HCT116 (cell line): ENCODE data around the gene PNLDC1. TPM values are rescaled to one million over a fixed set of nuclear protein-coding genes. Genes with fewer than 3 reads are reported as not detected.

ENCODE experiments used
- ATAC-seq: fragments of 200-7000 bp; cut with Tn5 transposase; 2 replicates; pipeline ENCODE4 v1.9.1; 2020; ENCODE audit warnings: mild to moderate bottlenecking, moderate library complexity
- BruUV-seq: library from RNA; stranded (reverse); fragments of 400-500 nt; replicated peaks from 2 replicates; lab custom pipeline; 2021; lab: Mats Ljungman, UMichigan
- CTCF ChIA-PET: fragments of 300-600 bp; sonication (Branson Sonifier 250); formaldehyde crosslinking; loops from one replicate; lab custom pipeline; 2021; ENCODE audit warnings: antibody characterized with exemption; lab: Charles Lee
- POLR2A ChIA-PET: fragments of 300-600, 350-600 bp; sonication (Branson Sonifier 250); formaldehyde crosslinking; loops from one replicate; lab custom pipeline; 2021; ENCODE audit warnings: antibody characterized with exemption; lab: Charles Lee
- RAD21 ChIA-PET, 2 experiments: fragments of 300-600 bp; sonication (Branson Sonifier 250); formaldehyde crosslinking; loops; one replicate each; lab custom pipeline; 2023; ENCODE audit warnings: low total read pairs in 2 of 2; ENCODE audit not compliant: uncharacterized antibody in 2 of 2, unreplicated experiment in 2 of 2, low non-redundant PET in 1 of 2; lab: Charles Lee
- DNase-seq: peaks from one replicate; pipeline ENCODE4 v3.0.0-alpha.2; 2010; ENCODE audit warnings: low read depth, low spot score
- H2AFZ ChIP-seq: fragments of 200-600 bp; shearing (Covaris generic), sonication (generic); 2 replicates; pipeline ENCODE4 v1.6.1; 2017; ENCODE audit warnings: low read depth, mixed run types, mixed read lengths, antibody characterized with exemption, low read length; ENCODE audit not compliant: poor library complexity, severe bottlenecking
- H3K27ac ChIP-seq: 2 replicates; pipeline ENCODE4 v1.5.1; 2012; ENCODE audit warnings: low read depth, low read length
- H3K27me3 ChIP-seq: fragments of 200-600 bp; sonication (generic); 2 replicates; pipeline ENCODE4 v1.6.1; 2016; ENCODE audit warnings: mixed run types, low read length, mixed read lengths; ENCODE audit not compliant: insufficient read depth
- H3K36me3 ChIP-seq, 2 experiments: fragments of 200-500 bp in 1 of 2; fragments of 200-600 bp in 1 of 2; sonication (Bioruptor generic) in 1 of 2; sonication (generic) in 1 of 2; 2 replicates each; pipeline versions ENCODE4 v1.5.1 to v1.6.1; 2014 to 2016; ENCODE audit warnings: low read length in 2 of 2, inconsistent platforms in 1 of 2, mixed read lengths in 1 of 2, mixed run types in 1 of 2; ENCODE audit not compliant: insufficient read depth in 2 of 2, control insufficient read depth in 1 of 2
- H3K4me1 ChIP-seq, 2 experiments: fragments of 200-600 bp in 1 of 2; sonication (generic) in 1 of 2; 2 replicates each; pipeline versions ENCODE4 v1.5.1 to v1.6.1; 2012 to 2017; ENCODE audit warnings: low read length in 2 of 2, inconsistent platforms in 1 of 2, mild to moderate bottlenecking in 1 of 2, mixed read lengths in 1 of 2, mixed run types in 1 of 2, moderate library complexity in 1 of 2; ENCODE audit not compliant: insufficient read depth in 2 of 2, control insufficient read depth in 1 of 2
- H3K4me2 ChIP-seq: fragments of 200-600 bp; sonication (generic); 2 replicates; pipeline ENCODE4 v1.6.1; 2017; ENCODE audit warnings: mixed run types, low read length, mixed read lengths
- H3K4me3 ChIP-seq, 2 experiments: fragments of 200-600 bp in 1 of 2; sonication (generic) in 1 of 2; replicated peaks in 1 of 2; 2 replicates each; pipeline ENCODE4 v1.5.1; 2011 to 2016; ENCODE audit warnings: low read length in 2 of 2, control low read depth in 1 of 2, low read depth in 1 of 2, mild to moderate bottlenecking in 1 of 2, mixed read lengths in 1 of 2, mixed run types in 1 of 2
- H3K79me2 ChIP-seq: fragments of 200-600 bp; sonication (generic); 2 replicates; pipeline ENCODE4 v1.6.1; 2017; ENCODE audit warnings: mild to moderate bottlenecking, mixed run types, low read length, moderate library complexity, mixed read lengths; ENCODE audit not compliant: insufficient read depth
- H3K9ac ChIP-seq: fragments of 200-600 bp; sonication (generic); 2 replicates; pipeline ENCODE4 v1.6.1; 2016; ENCODE audit warnings: low read length, mixed read lengths
- H3K9me2 ChIP-seq: fragments of 200-600 bp; sonication (generic), shearing (Covaris generic); 2 replicates; pipeline ENCODE4 v1.6.1; 2017; ENCODE audit warnings: mixed run types, mild to moderate bottlenecking, moderate library complexity; ENCODE audit not compliant: insufficient read depth
- H3K9me3 ChIP-seq, 2 experiments: fragments of 200-500 bp in 1 of 2; fragments of 200-600 bp in 1 of 2; sonication (Bioruptor generic) in 1 of 2; sonication (generic) in 1 of 2; 2 replicates each; pipeline ENCODE4 v1.6.1; 2014 to 2017; ENCODE audit warnings: low read length in 2 of 2, mixed read lengths in 2 of 2, inconsistent platforms in 1 of 2, low read depth in 1 of 2, mild to moderate bottlenecking in 1 of 2, mixed run types in 1 of 2, moderate library complexity in 1 of 2; ENCODE audit not compliant: control insufficient read depth in 1 of 2, insufficient read depth in 1 of 2
- H4K20me1 ChIP-seq: fragments of 200-600 bp; sonication (generic), shearing (Covaris generic); 2 replicates; pipeline ENCODE4 v1.6.1; 2017; ENCODE audit warnings: mixed run types, mild to moderate bottlenecking, moderate library complexity; ENCODE audit not compliant: insufficient read depth
- CEBPB ChIP-seq: IDR thresholded peaks from 2 replicates; pipeline ENCODE4 v1.6.1; 2012; ENCODE audit warnings: low read depth
- EZH2phosphoT487 ChIP-seq: fragments of 200-600 bp; IDR thresholded peaks from 2 replicates; pipeline ENCODE4 v1.6.1; 2018; ENCODE audit warnings: antibody characterized with exemption, borderline replicate concordance
- POLR2A ChIP-seq: IDR thresholded peaks from 2 replicates; pipeline ENCODE4 v1.7.0; 2011; ENCODE audit warnings: borderline replicate concordance; ENCODE audit not compliant: insufficient read depth, insufficient read length; ENCODE audit errors: extremely low read depth
- SP1 ChIP-seq: IDR thresholded peaks from 2 replicates; pipeline ENCODE4 v1.6.1; 2012; ENCODE audit warnings: low read depth
- SRF ChIP-seq: IDR thresholded peaks from 2 replicates; pipeline ENCODE4 v1.6.1; 2012; ENCODE audit warnings: low read depth
- YY1 ChIP-seq: IDR thresholded peaks from 2 replicates; pipeline ENCODE4 v1.6.1; 2011; ENCODE audit warnings: low read length, low read depth, moderate library complexity, mild to moderate bottlenecking; ENCODE audit not compliant: insufficient replicate concordance; ENCODE audit errors: extremely low read depth
- ZFX ChIP-seq: fragments of 450-650 bp; IDR thresholded peaks from 2 replicates; pipeline ENCODE4 v1.6.1; 2017
- ZNF274 ChIP-seq: fragments of 200-500 bp; sonication (Bioruptor generic); IDR thresholded peaks from 2 replicates; pipeline ENCODE4 v1.6.1; 2014; ENCODE audit warnings: mild to moderate bottlenecking, low read depth, low read length, inconsistent platforms
- intact Hi-C: fragments of 100-400 bp; cut with micrococcal nuclease; formaldehyde crosslinking; loops from 2 replicates; pipeline ENCODE4 v1.10.0; 2022
- total RNA-seq: library from RNA; stranded (reverse); gene quantifications from one replicate; pipeline ENCODE4 v1.2.1, GENCODE V29; 2021; ENCODE audit not compliant: unreplicated experiment
- TF ChIP-seq, protein P1 (sequence below): IDR thresholded peaks from 2 replicates; pipeline ENCODE4 v1.6.1; 2012
- TF ChIP-seq, protein P2 (sequence below): IDR thresholded peaks from 2 replicates; pipeline ENCODE4 v1.6.1; 2012; ENCODE audit warnings: low read depth
- TF ChIP-seq, protein P3 (sequence below): IDR thresholded peaks from 2 replicates; pipeline ENCODE4 v1.6.1; 2012

The PNLDC1 gene
- total RNA-seq, 1 experiment from 2014 or later, result 0.37 TPM

DNA sequence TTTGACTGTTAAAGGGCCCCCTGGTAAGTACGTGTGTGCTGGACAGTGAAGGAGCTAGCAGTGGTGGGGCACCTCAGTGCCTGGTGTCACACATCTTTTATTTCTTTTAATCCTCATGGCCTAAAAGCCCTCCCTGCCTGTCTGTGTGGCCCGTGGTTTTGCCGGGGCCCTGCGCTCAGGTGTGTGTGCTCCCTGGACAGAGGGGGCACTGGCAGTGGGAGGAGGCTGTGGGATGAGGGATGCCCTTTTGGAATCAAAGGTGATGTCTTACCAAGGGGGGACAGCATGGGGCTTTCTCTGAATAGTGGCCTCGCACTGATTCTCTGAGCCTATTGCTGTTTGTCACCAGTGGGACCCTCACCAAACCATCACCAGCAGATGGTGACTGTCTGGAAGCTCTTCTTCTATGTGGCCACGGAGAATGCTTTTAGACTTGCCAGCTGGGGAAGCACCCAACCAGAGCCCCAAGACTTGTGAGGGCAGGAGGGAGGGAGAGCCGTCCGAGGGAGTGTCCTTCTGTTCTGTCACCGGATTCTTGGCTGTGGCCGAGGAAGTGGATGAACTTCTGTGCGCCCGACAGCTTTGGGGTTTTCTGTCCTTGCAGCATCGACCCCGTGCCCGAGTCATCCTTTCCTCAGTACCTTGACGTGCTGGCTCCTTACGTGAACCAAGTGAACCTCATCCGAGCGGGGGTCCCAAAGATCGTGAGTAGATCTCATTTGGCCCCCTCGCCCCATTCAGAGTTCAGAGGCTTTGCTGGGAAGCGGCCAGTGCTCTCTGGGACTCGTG is 18.1 kb downstream of the PNLDC1 start:
- H3K79me2 ChIP-seq, result no peaks in the 10 kb centered on the region
- H3K4me1 ChIP-seq, result no peaks in the 10 kb centered on the region
- H3K36me3 ChIP-seq, result no peaks in the 10 kb centered on the region
- no peak for TF ChIP-seq ZFX
- no peak for TF ChIP-seq POLR2A
- TF ChIP-seq SP1, result no peak
- H3K27ac ChIP-seq, result no peak overlapping the region
- H3K9me3 ChIP-seq, result no peaks in the 10 kb centered on the region
- ChIA-PET POLR2A (no interaction called here), RAD21 (no interaction called here), CTCF (no interaction called here)
- no peak overlapping the region for H2AFZ ChIP-seq
- no TSS peak for BruUV-seq
- DNase-seq (no peak), ATAC-seq (no peak)
- no peak overlapping the region for H3K4me3 ChIP-seq
- no peaks in the 10 kb centered on the region for H3K27me3 ChIP-seq
- no peaks in the 10 kb centered on the region for H4K20me1 ChIP-seq
- intact Hi-C loops, result no loop called here
- H3K9ac ChIP-seq, result no peak overlapping the region
- no peaks in the 10 kb centered on the region for H3K9me2 ChIP-seq
- H3K4me2 ChIP-seq, result no peak overlapping the region

DNA sequence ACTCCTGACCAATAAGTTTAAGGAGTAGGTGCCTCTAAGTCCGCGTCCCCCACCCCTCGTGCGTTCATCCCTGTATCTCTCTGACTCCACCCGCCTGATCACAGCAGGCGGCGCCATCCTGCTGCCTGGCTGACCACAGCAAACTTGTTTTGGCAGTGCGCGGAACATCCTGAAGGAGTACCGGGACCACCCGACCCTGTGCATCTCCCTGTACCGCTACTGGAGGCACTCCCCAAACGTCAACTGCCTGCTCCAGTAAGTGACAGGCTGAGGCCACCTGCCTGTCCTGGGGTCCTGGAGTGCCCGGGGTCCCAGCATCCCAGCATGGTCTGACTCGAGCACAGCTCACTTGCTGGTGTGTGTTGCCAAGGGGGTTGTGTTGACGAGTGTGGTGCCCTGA is 19.0 kb downstream of the PNLDC1 start:
- Histone ChIP-seq H3K4me1 (no peaks in the 10 kb centered on the region), H3K4me2 (no peak overlapping the region), H3K79me2 (no peaks in the 10 kb centered on the region), H3K4me3 (no peak overlapping the region), H3K9ac (no peak overlapping the region), H3K27ac (no peak overlapping the region), H2AFZ (no peak overlapping the region), H4K20me1 (no peaks in the 10 kb centered on the region), H3K27me3 (no peaks in the 10 kb centered on the region), H3K9me3 (no peaks in the 10 kb centered on the region), H3K9me2 (no peaks in the 10 kb centered on the region), H3K36me3 (no peaks in the 10 kb centered on the region)
- ATAC-seq (no peak), DNase-seq (no peak)
- ChIA-PET POLR2A (no interaction called here), CTCF (no interaction called here), RAD21 (no interaction called here)
- no TSS peak for BruUV-seq
- TF ChIP-seq EZH2phosphoT487, result no peak
- TF ChIP-seq ZNF274, result no peak
- TF ChIP-seq, protein P1, sequence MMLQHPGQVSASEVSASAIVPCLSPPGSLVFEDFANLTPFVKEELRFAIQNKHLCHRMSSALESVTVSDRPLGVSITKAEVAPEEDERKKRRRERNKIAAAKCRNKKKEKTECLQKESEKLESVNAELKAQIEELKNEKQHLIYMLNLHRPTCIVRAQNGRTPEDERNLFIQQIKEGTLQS, result no peak
- TF ChIP-seq ZFX, result no peak
- TF ChIP-seq SP1, result no peak
- no peak for TF ChIP-seq SRF
- TF ChIP-seq CEBPB, result no peak
- TF ChIP-seq, protein P2, sequence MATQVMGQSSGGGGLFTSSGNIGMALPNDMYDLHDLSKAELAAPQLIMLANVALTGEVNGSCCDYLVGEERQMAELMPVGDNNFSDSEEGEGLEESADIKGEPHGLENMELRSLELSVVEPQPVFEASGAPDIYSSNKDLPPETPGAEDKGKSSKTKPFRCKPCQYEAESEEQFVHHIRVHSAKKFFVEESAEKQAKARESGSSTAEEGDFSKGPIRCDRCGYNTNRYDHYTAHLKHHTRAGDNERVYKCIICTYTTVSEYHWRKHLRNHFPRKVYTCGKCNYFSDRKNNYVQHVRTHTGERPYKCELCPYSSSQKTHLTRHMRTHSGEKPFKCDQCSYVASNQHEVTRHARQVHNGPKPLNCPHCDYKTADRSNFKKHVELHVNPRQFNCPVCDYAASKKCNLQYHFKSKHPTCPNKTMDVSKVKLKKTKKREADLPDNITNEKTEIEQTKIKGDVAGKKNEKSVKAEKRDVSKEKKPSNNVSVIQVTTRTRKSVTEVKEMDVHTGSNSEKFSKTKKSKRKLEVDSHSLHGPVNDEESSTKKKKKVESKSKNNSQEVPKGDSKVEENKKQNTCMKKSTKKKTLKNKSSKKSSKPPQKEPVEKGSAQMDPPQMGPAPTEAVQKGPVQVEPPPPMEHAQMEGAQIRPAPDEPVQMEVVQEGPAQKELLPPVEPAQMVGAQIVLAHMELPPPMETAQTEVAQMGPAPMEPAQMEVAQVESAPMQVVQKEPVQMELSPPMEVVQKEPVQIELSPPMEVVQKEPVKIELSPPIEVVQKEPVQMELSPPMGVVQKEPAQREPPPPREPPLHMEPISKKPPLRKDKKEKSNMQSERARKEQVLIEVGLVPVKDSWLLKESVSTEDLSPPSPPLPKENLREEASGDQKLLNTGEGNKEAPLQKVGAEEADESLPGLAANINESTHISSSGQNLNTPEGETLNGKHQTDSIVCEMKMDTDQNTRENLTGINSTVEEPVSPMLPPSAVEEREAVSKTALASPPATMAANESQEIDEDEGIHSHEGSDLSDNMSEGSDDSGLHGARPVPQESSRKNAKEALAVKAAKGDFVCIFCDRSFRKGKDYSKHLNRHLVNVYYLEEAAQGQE, result no peak
- TF ChIP-seq, protein P3, sequence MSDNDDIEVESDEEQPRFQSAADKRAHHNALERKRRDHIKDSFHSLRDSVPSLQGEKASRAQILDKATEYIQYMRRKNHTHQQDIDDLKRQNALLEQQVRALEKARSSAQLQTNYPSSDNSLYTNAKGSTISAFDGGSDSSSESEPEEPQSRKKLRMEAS, result no peak
- no peak for TF ChIP-seq YY1
- intact Hi-C loops, result no loop called here
